PFSK-1 (cell line): ENCODE data around the gene EIF2B4.

Experiments
- FOXP2 ChIP-seq: optimal IDR thresholded peaks from 2 replicates; pipeline ENCODE3; 2011; ENCODE audit warnings: borderline replicate concordance, control low read depth, inconsistent platforms; ENCODE audit not compliant: insufficient read depth; ENCODE audit errors: extremely low read length, extremely low read depth
- POLR2AphosphoS5 ChIP-seq: IDR thresholded peaks from 2 replicates; pipeline ENCODE4 v1.6.1; 2012; ENCODE audit warnings: low read depth, mild to moderate bottlenecking, control low read depth, low read length, moderate library complexity
- REST ChIP-seq, 2 experiments: IDR thresholded peaks; 2 replicates each; pipeline versions ENCODE4 v1.6.1 to v1.8.0; 2011 to 2012; ENCODE audit warnings: low read depth in 2 of 2, low read length in 2 of 2, control low read depth in 1 of 2, inconsistent platforms in 1 of 2, mild to moderate bottlenecking in 1 of 2, moderate library complexity in 1 of 2; ENCODE audit not compliant: insufficient read depth in 1 of 2
- SIN3A ChIP-seq: IDR thresholded peaks from 2 replicates; pipeline ENCODE4 v1.6.1; 2012; ENCODE audit warnings: mild to moderate bottlenecking, low read length, moderate library complexity, borderline replicate concordance; ENCODE audit not compliant: insufficient read depth
- TAF1 ChIP-seq: IDR thresholded peaks from 2 replicates; pipeline ENCODE4 v1.6.1; 2012; ENCODE audit warnings: low read length, control low read depth, borderline replicate concordance; ENCODE audit not compliant: insufficient read depth

The EIF2B4 gene

DNA sequence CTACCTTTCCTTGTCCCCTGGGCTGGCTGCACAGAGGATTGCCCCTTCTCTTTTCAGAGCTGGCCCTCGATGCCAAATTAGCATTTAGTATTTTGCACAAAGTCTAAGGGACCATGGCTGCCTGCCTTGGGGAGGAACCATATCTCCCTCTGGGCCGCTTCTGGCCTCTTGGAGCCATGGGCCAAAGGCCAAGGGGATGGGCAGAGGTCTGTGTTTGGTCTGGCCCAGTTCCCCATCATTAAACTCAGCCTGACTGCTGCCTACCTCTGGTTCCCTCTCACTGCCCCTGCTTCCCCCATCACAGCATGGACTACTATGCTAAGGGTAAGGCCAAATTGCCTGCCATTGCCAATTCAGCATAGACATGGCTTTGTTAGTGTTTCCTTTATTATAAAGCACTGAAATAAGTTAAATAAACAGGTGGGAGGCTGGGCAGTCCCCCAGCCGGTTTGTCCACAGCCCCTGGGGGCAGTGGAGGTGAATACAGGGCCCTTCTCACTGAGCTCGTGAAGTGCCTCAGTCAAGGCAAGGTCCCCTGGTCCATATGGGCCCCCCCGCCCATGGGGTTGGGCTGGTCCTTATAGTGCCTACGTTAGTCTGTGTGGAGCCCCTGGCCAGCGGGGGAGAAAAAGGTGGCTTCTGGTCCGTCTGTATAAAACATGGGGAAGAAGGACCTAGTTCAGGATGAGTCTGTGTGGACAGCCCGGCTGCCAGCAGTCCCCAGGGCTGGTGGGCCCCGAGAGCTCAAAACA is 6.9 kb upstream of the EIF2B4 start:
- TF ChIP-seq REST (IDR thresholded peaks at IDR 0.05; ENCODE audit: insufficient read depth in 1 of 2, low read depth in 2 of 2, low read length in 2 of 2): no peak
- no peak for TF ChIP-seq SIN3A
- TF ChIP-seq FOXP2: no peak
- TF ChIP-seq POLR2AphosphoS5: no peak; the same call in 1 of the 2 replicates
- no peak for TF ChIP-seq TAF1

- TF ChIP-seq TAF1: no peak
- TF ChIP-seq POLR2AphosphoS5: 0 out of 2 replicates have a peak, but pooled peaks have one; percentile 2
Observed at GRCh38 chr2:27376151-27376865, 6.2 kb upstream of the EIF2B4 start.

- TF ChIP-seq SIN3A (no peak), REST (IDR thresholded peaks at IDR 0.05; ENCODE audit: insufficient read depth in 1 of 2, low read depth in 2 of 2, low read length in 2 of 2) (no peak), TAF1 (no peak), FOXP2 (no peak), POLR2AphosphoS5 (no peak)
Observed at GRCh38 chr2:27375513-27376099, 5.5 kb upstream of the EIF2B4 start.

DNA sequence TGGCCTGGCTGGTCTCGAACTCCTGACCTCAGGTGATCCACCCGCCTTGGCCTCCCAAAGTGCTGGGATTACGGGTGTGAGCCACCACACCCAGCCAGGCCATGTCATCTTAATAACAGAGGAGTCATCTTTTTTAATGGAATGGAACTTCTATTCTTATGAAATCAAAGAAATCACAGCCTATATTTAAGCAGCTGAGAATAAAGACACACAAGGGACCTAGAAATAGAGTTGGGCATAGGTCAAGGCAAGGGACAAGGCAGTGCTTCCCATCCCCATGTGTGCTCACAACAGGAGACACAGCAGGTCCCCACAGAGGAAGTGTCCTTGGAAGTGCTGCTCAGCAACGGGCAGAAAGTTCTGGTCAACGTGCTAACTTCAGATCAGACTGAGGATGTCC is 3.4 kb upstream of the EIF2B4 start:
- TF ChIP-seq POLR2AphosphoS5 (no peak), SIN3A (no peak), TAF1 (no peak), REST (IDR thresholded peaks at IDR 0.05; ENCODE audit: insufficient read depth in 1 of 2, low read depth in 2 of 2, low read length in 2 of 2) (no peak), FOXP2 (no peak)

DNA sequence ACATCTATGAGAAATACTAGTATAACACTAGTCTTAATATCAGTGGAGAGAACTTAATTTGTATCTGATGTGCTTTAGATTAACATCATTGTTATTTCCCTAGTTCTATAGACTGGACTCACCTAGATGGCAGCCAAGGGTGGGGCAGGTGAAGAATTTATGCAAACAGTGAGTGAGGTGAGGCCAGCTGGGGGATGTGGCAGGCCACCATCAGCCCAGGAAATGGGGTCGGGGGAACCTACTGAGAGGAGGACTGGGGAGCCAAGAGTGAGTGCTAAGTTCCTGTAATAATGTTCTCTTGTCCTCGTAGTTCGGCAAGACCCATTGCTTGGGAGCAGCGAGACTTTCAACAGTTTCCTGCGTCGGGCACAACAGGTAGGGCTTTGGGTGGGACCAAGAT is 2.8 kb upstream of the EIF2B4 start:
- TF ChIP-seq FOXP2: no peak
- TF ChIP-seq SIN3A: no peak
- TF ChIP-seq POLR2AphosphoS5: no peak
- TF ChIP-seq TAF1: no peak
